ENCODE data around the gene CARD19.

The CARD19 gene

GRCh38 chr9:93121316-93122241, 25.6 kb downstream of the CARD19 start:
- DNase-seq: no peak

- no peak for DNase-seq
These were observed 26.8 kb downstream of the CARD19 start for GRCh38 chr9:93122721-93123221.

GRCh38 chr9:93123561-93124283, 27.7 kb downstream of the CARD19 start:
- DNase-seq: no peak

GRCh38 chr9:93124793-93125192, 28.8 kb downstream of the CARD19 start:
- no peak for DNase-seq

GRCh38 chr9:93125331-93125894, 29.4 kb downstream of the CARD19 start:
- no peak for DNase-seq

- DNase-seq: no peak
These were observed 30.2 kb downstream of the CARD19 start for GRCh38 chr9:93126151-93126781.

- DNase-seq: no peak
These were observed 30.9 kb downstream of the CARD19 start for GRCh38 chr9:93126825-93127368.

GRCh38 chr9:93127395-93127911, 31.4 kb downstream of the CARD19 start:
- no peak for DNase-seq

GRCh38 chr9:93128011-93128714, 32.1 kb downstream of the CARD19 start:
- DNase-seq: no peak

GRCh38 chr9:93128715-93129224, 32.8 kb downstream of the CARD19 start:
- no peak for DNase-seq

GRCh38 chr9:93129286-93129685, 33.3 kb downstream of the CARD19 start:
- DNase-seq: no peak

- no peak for DNase-seq
These were observed 33.9 kb downstream of the CARD19 start for GRCh38 chr9:93129691-93130500.

GRCh38 chr9:93130861-93131481, 35.0 kb downstream of the CARD19 start:
- no peak for DNase-seq

- DNase-seq: no peak
These were observed 35.7 kb downstream of the CARD19 start for GRCh38 chr9:93131599-93132286.

GRCh38 chr9:93132287-93132927, 36.4 kb downstream of the CARD19 start:
- no peak for DNase-seq

GRCh38 chr9:93132946-93133680, 37.1 kb downstream of the CARD19 start:
- DNase-seq: no peak

- no peak for DNase-seq
These were observed 37.6 kb downstream of the CARD19 start for GRCh38 chr9:93133681-93134014.

GRCh38 chr9:93134015-93134739, 38.2 kb downstream of the CARD19 start, which contains the start of gene NINJ1:
TSS of gene NINJ1 (minus strand) at chr9:93134251. CDS start at chr9:93134217, 34 bp downstream.
- DNase-seq: no peak
